ENCODE results near the gene CDKN2AIPNL.

The CDKN2AIPNL gene

GRCh38 chr5:134446938-134447337 lies 35.3 kb upstream of the CDKN2AIPNL start:
- no peak overlapping the region for H3K4me3 Mint-ChIP-seq
- H3K27ac Mint-ChIP-seq: no peak overlapping the region
- no peaks in the 10 kb centered on the region for H3K27me3 Mint-ChIP-seq
- no peaks in the 10 kb centered on the region for H3K9me3 Mint-ChIP-seq (ENCODE audit: low read depth)
- H3K4me1 Mint-ChIP-seq (ENCODE audit: low read depth): no peaks in the 10 kb centered on the region
- no peaks in the 10 kb centered on the region for H3K36me3 Mint-ChIP-seq

GRCh38 chr5:134445856-134446818 lies 34.5 kb upstream of the CDKN2AIPNL start:
- H3K4me1 Mint-ChIP-seq (ENCODE audit: low read depth): no peaks in the 10 kb centered on the region

DNA sequence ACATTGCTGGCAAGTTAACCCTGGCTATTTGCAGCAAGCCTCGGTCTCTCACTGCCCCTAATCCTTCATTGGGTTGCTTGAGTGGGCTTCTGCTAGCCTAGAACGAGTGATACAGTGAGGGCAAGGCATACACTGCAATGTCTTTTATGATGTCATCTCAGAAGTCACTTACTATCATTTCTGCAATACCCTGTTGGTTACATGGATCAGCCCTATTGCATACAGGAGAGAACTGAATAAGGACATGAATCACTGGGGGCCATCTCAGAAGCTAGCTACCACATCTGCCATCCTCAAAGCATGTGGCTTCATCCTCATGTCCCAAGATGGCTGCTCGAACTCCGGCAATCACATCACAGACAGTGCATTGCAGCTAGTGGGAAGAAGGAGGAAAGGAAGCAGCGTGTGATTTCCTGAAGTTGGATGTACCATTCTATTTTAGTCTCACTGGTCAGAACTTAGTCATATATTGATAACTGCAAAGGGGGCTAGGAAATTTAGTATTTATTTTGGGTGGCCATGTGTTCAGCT lies 33.3 kb upstream of the CDKN2AIPNL start:
- Mint-ChIP-seq H3K4me3 (no peak overlapping the region), H3K4me1 (ENCODE audit: low read depth) (no peaks in the 10 kb centered on the region), H3K27me3 (no peaks in the 10 kb centered on the region), H3K9me3 (ENCODE audit: low read depth) (no peaks in the 10 kb centered on the region), H3K27ac (no peak overlapping the region), H3K36me3 (no peaks in the 10 kb centered on the region)

More at GRCh38 chr5:134445856-134446818, 34.5 kb upstream of the CDKN2AIPNL start:
- Mint-ChIP-seq H3K36me3 (no peaks in the 10 kb centered on the region), H3K27me3 (no peaks in the 10 kb centered on the region), H3K9me3 (ENCODE audit: low read depth) (no peaks in the 10 kb centered on the region), H3K4me3 (no peak overlapping the region), H3K27ac (no peak overlapping the region)

- no peaks in the 10 kb centered on the region for H3K9me3 Mint-ChIP-seq (ENCODE audit: low read depth)
- H3K27ac Mint-ChIP-seq: no peak overlapping the region
- H3K4me3 Mint-ChIP-seq: no peak overlapping the region
- no peaks in the 10 kb centered on the region for H3K36me3 Mint-ChIP-seq
- no peaks in the 10 kb centered on the region for H3K27me3 Mint-ChIP-seq
- peaks cover 16% of the 10 kb centered on the region for H3K4me1 Mint-ChIP-seq (ENCODE audit: low read depth)
Observed at GRCh38 chr5:134440201-134440755, 28.6 kb upstream of the CDKN2AIPNL start.

DNA sequence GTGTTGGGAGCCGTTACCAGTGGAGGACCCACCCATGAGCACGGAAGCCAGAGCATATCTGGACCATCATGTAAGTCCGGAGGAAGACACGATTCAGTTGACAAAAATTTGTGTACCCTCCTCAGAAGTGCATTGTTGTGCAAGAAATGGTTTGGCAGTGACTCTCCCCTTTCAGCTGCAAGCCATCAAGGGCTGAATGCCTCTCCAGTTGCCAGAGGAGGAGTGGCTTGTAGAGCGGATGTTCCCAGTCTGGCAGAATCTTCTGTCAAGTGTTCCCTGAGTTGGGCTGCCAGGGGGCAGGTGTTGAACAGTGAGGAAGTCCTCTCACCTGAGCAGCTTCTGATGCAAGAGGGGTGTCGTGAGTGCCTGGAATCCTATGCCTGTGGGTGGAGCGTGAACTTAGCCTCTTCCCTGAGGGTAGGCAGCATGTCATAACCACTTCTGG lies 27.6 kb upstream of the CDKN2AIPNL start:
- Mint-ChIP-seq H3K27ac (no peak overlapping the region), H3K36me3 (no peaks in the 10 kb centered on the region), H3K4me3 (no peak overlapping the region), H3K4me1 (ENCODE audit: low read depth) (peaks cover 16% of the 10 kb centered on the region), H3K27me3 (no peaks in the 10 kb centered on the region), H3K9me3 (ENCODE audit: low read depth) (no peaks in the 10 kb centered on the region)

DNA sequence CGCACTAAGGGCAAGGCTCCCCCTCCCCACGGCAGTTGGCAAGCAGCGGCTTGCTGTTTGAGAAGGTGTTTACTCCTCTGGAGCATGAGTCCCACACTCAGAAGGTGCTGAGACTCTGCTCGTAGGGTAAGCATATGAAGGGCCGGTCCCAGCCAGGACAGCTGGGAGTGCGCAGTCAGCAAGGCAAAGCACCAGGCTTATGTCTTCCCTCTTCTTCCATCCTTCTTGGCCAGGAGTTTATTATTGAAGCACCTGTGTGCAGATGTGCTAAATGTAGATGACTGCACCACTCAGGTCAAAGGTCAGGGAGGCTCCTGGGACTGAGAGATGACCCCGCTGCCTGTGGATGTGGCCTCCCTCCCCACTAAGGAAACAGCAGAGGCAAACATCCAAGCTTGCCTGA lies 27.0 kb upstream of the CDKN2AIPNL start:
- no peak overlapping the region for H3K4me3 Mint-ChIP-seq
- H3K4me1 Mint-ChIP-seq (ENCODE audit: low read depth): peaks cover 16% of the 10 kb centered on the region
- no peaks in the 10 kb centered on the region for H3K27me3 Mint-ChIP-seq
- H3K27ac Mint-ChIP-seq: no peak overlapping the region
- no peaks in the 10 kb centered on the region for H3K9me3 Mint-ChIP-seq (ENCODE audit: low read depth)
- H3K36me3 Mint-ChIP-seq: no peaks in the 10 kb centered on the region

DNA sequence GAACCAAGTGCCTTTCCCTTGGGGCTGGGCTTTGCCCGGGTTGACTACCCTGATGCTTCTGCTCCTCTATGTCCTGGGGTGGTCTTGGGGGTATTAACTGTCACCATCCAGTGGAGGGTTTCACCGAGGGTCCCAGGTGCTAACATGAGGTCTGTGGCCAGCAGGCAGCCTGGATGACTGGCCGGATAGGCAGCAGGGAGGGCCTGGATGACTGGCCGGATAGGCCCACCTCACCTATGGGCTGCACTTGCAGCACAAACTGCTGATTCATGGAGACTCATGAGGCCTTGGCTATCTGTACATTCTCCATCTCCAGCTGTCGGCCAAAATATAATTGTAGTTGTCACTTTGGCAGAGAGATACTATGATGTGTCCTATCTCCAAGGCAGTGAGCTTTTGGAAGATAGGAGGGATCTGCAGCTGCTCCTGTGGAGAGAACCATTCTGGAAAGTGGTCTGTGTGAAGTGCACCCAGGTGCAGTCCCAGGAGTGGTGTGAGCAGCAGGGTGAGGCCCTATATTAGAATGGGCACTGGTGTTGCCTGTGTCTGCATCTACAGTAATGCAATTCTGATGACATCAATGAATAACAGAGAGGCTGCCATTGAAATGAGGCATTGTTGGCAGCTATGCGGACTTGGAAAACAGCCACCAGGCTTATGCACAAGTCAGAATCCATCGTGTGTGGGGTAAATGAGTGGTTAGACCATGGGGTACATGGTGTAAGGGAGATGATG lies 26.3 kb upstream of the CDKN2AIPNL start:
- Mint-ChIP-seq H3K4me1 (ENCODE audit: low read depth) (peaks cover 17% of the 10 kb centered on the region), H3K4me3 (no peak overlapping the region), H3K9me3 (ENCODE audit: low read depth) (no peaks in the 10 kb centered on the region), H3K36me3 (no peaks in the 10 kb centered on the region), H3K27ac (no peak overlapping the region), H3K27me3 (no peaks in the 10 kb centered on the region)

GRCh38 chr5:134437340-134437846 lies 25.7 kb upstream of the CDKN2AIPNL start:
- no peaks in the 10 kb centered on the region for H3K27me3 Mint-ChIP-seq
- peak overlapping the region; percentile 17 for H3K4me3 Mint-ChIP-seq
- no peak overlapping the region for H3K27ac Mint-ChIP-seq

DNA sequence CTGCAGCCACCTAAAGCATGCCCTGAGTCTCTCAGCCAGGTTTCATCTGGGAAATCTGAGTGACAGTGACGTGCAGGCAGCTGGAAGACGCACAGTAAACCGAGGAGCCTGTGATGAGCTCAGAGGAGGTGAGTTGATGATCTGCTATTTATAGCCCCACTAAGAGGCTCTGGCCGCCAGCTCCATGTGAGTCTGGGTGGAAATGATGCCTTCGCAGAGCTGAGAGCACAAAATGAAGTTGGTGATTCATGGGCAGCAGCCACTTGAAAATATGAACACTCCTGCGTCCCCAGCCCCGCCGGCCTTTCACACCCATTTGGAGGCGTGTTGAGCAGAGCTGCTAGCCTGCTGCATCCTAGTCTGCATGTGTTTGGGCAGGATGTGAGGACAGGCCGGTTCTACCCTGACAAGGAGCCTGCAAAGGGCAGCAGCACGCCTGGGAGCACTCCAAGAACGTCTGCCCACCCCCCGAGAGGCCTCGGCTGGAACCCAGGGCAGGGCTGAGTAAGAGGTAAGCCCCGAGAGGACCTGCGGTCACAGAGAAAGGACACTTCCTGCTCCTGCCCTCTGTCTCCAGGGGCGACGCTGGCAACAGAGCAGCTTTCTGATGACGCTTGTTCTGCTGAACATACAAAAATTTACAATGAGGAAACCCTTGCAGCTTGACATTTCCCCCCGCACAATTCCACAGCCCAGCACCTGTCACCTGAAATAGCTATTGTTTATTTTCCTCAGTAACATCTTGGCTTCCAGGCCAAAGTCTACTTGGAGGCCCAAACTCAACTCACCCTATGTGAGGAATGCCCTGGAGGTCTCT lies 25.1 kb upstream of the CDKN2AIPNL start:
- Mint-ChIP-seq H3K9me3 (ENCODE audit: low read depth) (no peaks in the 10 kb centered on the region), H3K4me3 (peak overlapping the region; percentile 57), H3K36me3 (no peaks in the 10 kb centered on the region), H3K4me1 (ENCODE audit: low read depth) (peaks cover 25% of the 10 kb centered on the region), H3K27ac (peak overlapping the region; percentile 29), H3K27me3 (no peaks in the 10 kb centered on the region)

More at GRCh38 chr5:134437340-134437846, 25.7 kb upstream of the CDKN2AIPNL start:
- Mint-ChIP-seq H3K4me1 (ENCODE audit: low read depth) (peaks cover 21% of the 10 kb centered on the region), H3K9me3 (ENCODE audit: low read depth) (no peaks in the 10 kb centered on the region), H3K36me3 (no peaks in the 10 kb centered on the region)

DNA sequence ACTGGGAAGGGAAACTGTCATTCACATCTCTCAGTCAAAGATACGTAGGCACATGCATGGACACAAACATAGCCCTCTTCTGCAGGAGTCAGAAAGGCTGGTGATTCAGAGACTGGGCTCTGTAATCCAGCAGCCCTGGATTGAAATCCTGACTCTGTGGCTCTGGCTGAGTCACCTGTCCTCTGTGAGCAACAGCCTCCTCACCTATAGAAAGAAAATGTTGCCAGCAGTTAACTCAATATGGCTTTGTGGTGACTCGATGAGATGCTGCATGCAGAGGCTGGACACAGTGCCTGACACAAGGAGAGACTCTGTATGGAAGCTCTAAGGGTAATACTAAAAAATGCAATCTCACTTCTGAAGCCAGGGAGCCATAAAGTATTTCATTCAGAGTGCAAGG lies 23.9 kb upstream of the CDKN2AIPNL start:
- Mint-ChIP-seq H3K9me3 (ENCODE audit: low read depth) (no peaks in the 10 kb centered on the region), H3K4me3 (no peak overlapping the region), H3K27ac (no peak overlapping the region), H3K36me3 (no peaks in the 10 kb centered on the region), H3K27me3 (no peaks in the 10 kb centered on the region), H3K4me1 (ENCODE audit: low read depth) (peaks cover 25% of the 10 kb centered on the region)

GRCh38 chr5:134432677-134433359 lies 21.1 kb upstream of the CDKN2AIPNL start:
- Mint-ChIP-seq H3K4me1 (ENCODE audit: low read depth) (peaks cover 25% of the 10 kb centered on the region), H3K27me3 (no peaks in the 10 kb centered on the region), H3K27ac (no peak overlapping the region), H3K4me3 (peak overlapping the region; percentile 44), H3K9me3 (ENCODE audit: low read depth) (no peaks in the 10 kb centered on the region), H3K36me3 (no peaks in the 10 kb centered on the region)

- Mint-ChIP-seq H3K4me3 (no peak overlapping the region), H3K27me3 (no peaks in the 10 kb centered on the region), H3K4me1 (ENCODE audit: low read depth) (peaks cover 22% of the 10 kb centered on the region), H3K36me3 (no peaks in the 10 kb centered on the region), H3K27ac (no peak overlapping the region), H3K9me3 (ENCODE audit: low read depth) (no peaks in the 10 kb centered on the region)
Observed at GRCh38 chr5:134432174-134432573, 20.5 kb upstream of the CDKN2AIPNL start.

DNA sequence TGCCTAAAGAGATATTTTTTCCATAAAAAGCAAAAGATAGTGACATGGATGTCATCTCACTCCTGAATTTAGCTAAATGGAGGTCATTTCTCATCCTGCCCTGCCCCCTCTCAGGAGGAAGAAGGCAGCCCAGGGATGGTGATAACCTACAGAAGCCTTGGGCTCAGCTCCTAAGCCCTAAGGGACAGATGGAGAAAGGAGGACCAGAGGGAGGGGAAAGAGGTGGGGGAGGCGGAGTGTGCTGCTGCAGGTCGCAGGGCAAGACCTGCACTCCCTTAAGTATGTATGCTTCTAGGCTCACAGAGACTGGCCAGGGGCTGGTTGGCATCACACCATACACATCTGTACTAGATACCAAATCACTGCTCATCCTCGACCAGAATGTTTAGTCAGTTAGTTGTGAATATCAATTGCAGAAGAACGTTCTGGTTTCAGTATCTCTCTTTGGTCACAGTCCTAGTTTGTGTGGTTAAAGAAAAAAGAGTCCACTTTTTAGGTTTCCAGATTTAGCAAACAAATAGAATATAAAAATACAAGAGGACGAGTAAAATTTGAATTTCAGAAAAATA lies 18.4 kb upstream of the CDKN2AIPNL start:
- no peaks in the 10 kb centered on the region for H3K27me3 Mint-ChIP-seq
- no peaks in the 10 kb centered on the region for H3K9me3 Mint-ChIP-seq (ENCODE audit: low read depth)
- H3K4me3 Mint-ChIP-seq: no peak overlapping the region
- H3K27ac Mint-ChIP-seq: no peak overlapping the region
- no peaks in the 10 kb centered on the region for H3K36me3 Mint-ChIP-seq
- H3K4me1 Mint-ChIP-seq (ENCODE audit: low read depth): peaks cover 8% of the 10 kb centered on the region
